Endothelial cell of umbilical vein (primary cell): Measurements from ENCODE around the gene TLCD2. TPM values are rescaled to one million over a fixed set of nuclear protein-coding genes. Genes with fewer than 3 reads are reported as not detected.

ENCODE experiments used
- BruUV-seq: library from RNA; stranded (reverse); fragments of 400-500 nt; replicated peaks from 2 replicates; lab custom pipeline; 2021; lab: Mats Ljungman, UMichigan
- CTCF ChIA-PET: fragments of 300-600, 350-600 bp; sonication (Branson Sonifier 250); formaldehyde crosslinking; loops from one replicate; lab custom pipeline; 2021; ENCODE audit warnings: antibody characterized with exemption, inconsistent platforms; lab: Charles Lee
- POLR2A ChIA-PET: fragments of 300-600, 350-600 bp; sonication (Branson Sonifier 250); formaldehyde crosslinking; loops from one replicate; lab custom pipeline; 2021; ENCODE audit warnings: antibody characterized with exemption, inconsistent platforms; lab: Charles Lee
- DNase-seq: peaks from one replicate; pipeline ENCODE4 v3.0.0-alpha.2; 2011; ENCODE audit warnings: low read depth, low spot score
- FAIRE-seq: peaks from 2 replicates; lab custom pipeline; 2011; peaks lifted over from hg19 to GRCh38; lab: Jason Lieb, UNC
- H2AFZ ChIP-seq: 2 replicates; pipeline ENCODE4 v1.6.0; 2012; ENCODE audit warnings: low read depth, low read length, control low read depth, inconsistent platforms
- H3K27ac ChIP-seq: 2 replicates; pipeline ENCODE4 v1.5.1; 2011; ENCODE audit warnings: low read depth, mild to moderate bottlenecking, control low read depth, low read length, moderate library complexity; ENCODE audit not compliant: insufficient read depth
- H3K27me3 ChIP-seq, 2 experiments: 2 replicates each; pipeline versions ENCODE4 v1.6.0 to v1.6.1; 2011; ENCODE audit warnings: low read length in 2 of 2, mixed read lengths in 1 of 2; ENCODE audit not compliant: control insufficient read depth in 2 of 2, insufficient read depth in 2 of 2
- H3K36me3 ChIP-seq, 2 experiments: 2 replicates in 1 of 2; 3 replicates in 1 of 2; pipeline ENCODE4 v1.5.1; 2011; ENCODE audit warnings: low read length in 2 of 2, mild to moderate bottlenecking in 1 of 2, moderate library complexity in 1 of 2; ENCODE audit not compliant: control insufficient read depth in 2 of 2, insufficient read depth in 2 of 2; ENCODE audit errors: extremely low read depth in 1 of 2
- H3K4me1 ChIP-seq: 3 replicates; pipeline ENCODE4 v1.5.1; 2011; ENCODE audit warnings: mild to moderate bottlenecking, low read length; ENCODE audit not compliant: control insufficient read depth, insufficient read depth; ENCODE audit errors: extremely low read depth
- H3K4me2 ChIP-seq: 2 replicates; pipeline ENCODE4 v1.6.1; 2011; ENCODE audit warnings: low read length, control low read depth, mixed read lengths; ENCODE audit not compliant: insufficient read depth
- H3K4me3 ChIP-seq, 3 experiments: fragments of 200-600 bp in 1 of 3; sonication (generic), shearing (Covaris generic) in 1 of 3; replicated peaks in 1 of 3; 2 replicates each; pipeline ENCODE4 v1.5.1; 2011 to 2016; ENCODE audit warnings: control low read depth in 3 of 3, low read length in 3 of 3, mild to moderate bottlenecking in 2 of 3, inconsistent platforms in 1 of 3, low read depth in 1 of 3, moderate library complexity in 1 of 3; ENCODE audit not compliant: insufficient read depth in 1 of 3
- H3K79me2 ChIP-seq: 2 replicates; pipeline ENCODE4 v1.6.0; 2012; ENCODE audit warnings: low read length, inconsistent platforms; ENCODE audit not compliant: control insufficient read depth, insufficient read depth
- H3K9ac ChIP-seq: replicated peaks from 2 replicates; pipeline ENCODE3; 2011; ENCODE audit warnings: low read length, control low read depth; ENCODE audit not compliant: insufficient read depth; ENCODE audit errors: extremely low read depth
- H3K9me1 ChIP-seq: replicated peaks from 3 replicates; pipeline ENCODE4 v1.6.0; 2011; ENCODE audit warnings: mild to moderate bottlenecking, low read length; ENCODE audit not compliant: control insufficient read depth, insufficient read depth; ENCODE audit errors: extremely low read depth
- H3K9me3 ChIP-seq: replicated peaks from 2 replicates; pipeline ENCODE4 v1.5.1; 2012; ENCODE audit warnings: low read length, inconsistent platforms; ENCODE audit not compliant: control insufficient read depth, insufficient read depth
- H4K20me1 ChIP-seq: replicated peaks from 2 replicates; pipeline ENCODE3; 2011; ENCODE audit warnings: mild to moderate bottlenecking, low read length; ENCODE audit not compliant: control insufficient read depth, insufficient read depth; ENCODE audit errors: extremely low read depth
- CTCF ChIP-seq, 2 donors: IDR thresholded peaks; 1 replicate in 1 of 2; 2 replicates in 1 of 2; pipeline ENCODE4 v1.5.1; 2011; ENCODE audit warnings: low read length in 2 of 2, mild to moderate bottlenecking in 2 of 2, moderate library complexity in 2 of 2, control low read depth in 1 of 2, inconsistent platforms in 1 of 2, low read depth in 1 of 2; ENCODE audit not compliant: insufficient read depth in 1 of 2; ENCODE audit errors: extremely low read depth in 1 of 2
- EZH2 ChIP-seq: IDR thresholded peaks from 2 replicates; pipeline ENCODE4 v1.6.1; 2012; ENCODE audit warnings: borderline replicate concordance, low read depth, mild to moderate bottlenecking, moderate library complexity, low read length, inconsistent platforms; ENCODE audit not compliant: severe bottlenecking
- FOS ChIP-seq: IDR thresholded peaks from 2 replicates; pipeline ENCODE4 v1.6.1; 2011; ENCODE audit warnings: mild to moderate bottlenecking, low read length, moderate library complexity, borderline replicate concordance; ENCODE audit not compliant: insufficient read depth
- GATA2 ChIP-seq: IDR thresholded peaks from 2 replicates; pipeline ENCODE4 v1.7.0; 2011; ENCODE audit warnings: low read depth, mild to moderate bottlenecking, moderate library complexity, mixed read lengths, low read length; ENCODE audit not compliant: insufficient read length, insufficient read depth
- JUN ChIP-seq: IDR thresholded peaks from 2 replicates; pipeline ENCODE4 v1.6.1; 2011; ENCODE audit warnings: borderline replicate concordance, low read depth; ENCODE audit not compliant: insufficient read length, insufficient read depth
- MAX ChIP-seq: IDR thresholded peaks from 2 replicates; pipeline ENCODE4 v1.6.1; 2011; ENCODE audit not compliant: insufficient read depth, insufficient read length
- MYC ChIP-seq: IDR thresholded peaks from one replicate; pipeline ENCODE4 v1.6.1; 2011; ENCODE audit warnings: mild to moderate bottlenecking, low read depth, low read length
- POLR2A ChIP-seq: IDR thresholded peaks from 2 replicates; pipeline ENCODE4 v1.6.1; 2012; ENCODE audit warnings: low read depth, mild to moderate bottlenecking, control low read depth, low read length
- POLR2AphosphoS5 ChIP-seq: IDR thresholded peaks from 2 replicates; pipeline ENCODE4 v1.6.1; 2012; ENCODE audit warnings: low read depth, mild to moderate bottlenecking, control low read depth, low read length, moderate library complexity; ENCODE audit not compliant: insufficient read depth
- dilution Hi-C: fragments of 300-500 bp; cut with MboI; formaldehyde crosslinking; loops from one replicate; pipeline ENCODE4 v1.15.0; 2019; ENCODE audit warnings: low sequenced_read_pairs; ENCODE audit not compliant: extremely low pct_ligation_motif_present
- intact Hi-C: fragments of 100-400 bp; cut with micrococcal nuclease; formaldehyde crosslinking; loops from one replicate; pipeline ENCODE4 v1.10.0; 2022
- polyA plus RNA-seq, 4 experiments: library from polyadenylated mRNA; depleted of rRNA in 3 of 4; stranded (reverse) in 3 of 4; unstranded in 1 of 4; fragments of >200 nt; gene quantifications; 2 replicates each; pipeline versions ENCODE4 v1.2.1 to v1.2.3, GENCODE V29; 2011 to 2012; ENCODE audit warnings: missing spikeins in 1 of 4
- total RNA-seq: library from RNA; stranded (reverse); gene quantifications from 2 replicates; pipeline ENCODE4 v1.2.3, GENCODE V29; 2021

The TLCD2 gene
- total and polyA plus RNA-seq, 2 donors (not counting 3 experiments of a cell fraction or from before 2014, with no cell fraction given) = 0.72 to 2.1 TPM

GRCh38 chr17:1684378-1685189, 25.6 kb downstream of the TLCD2 start, which contains the start of gene PRPF8:
Gene PRPF8, minus strand, starts transcription at chr17:1684867. Its CDS starts 296 bp downstream, at chr17:1684571.
- Histone ChIP-seq H3K27ac (peak within 1 kb of the TSS; percentile 54), H3K9ac (peak within 1 kb of the TSS; percentile 81), H3K27me3 (no peaks in the 10 kb centered on the region), H3K9me3 (no peaks in the 10 kb centered on the region), H3K79me2 (peaks cover 37% of the 10 kb centered on the region), H3K36me3 (peaks cover 23% of the 10 kb centered on the region in 2 experiments), H2AFZ (peak within 1 kb of the TSS; percentile 77), H3K4me3 (peak within 1 kb of the TSS; percentile 71 to 95 (median 77)), H3K4me1 (peaks cover 8% of the 10 kb centered on the region), H3K9me1 (no peaks in the 10 kb centered on the region), H3K4me2 (peak within 1 kb of the TSS; percentile 83), H4K20me1 (peaks cover 5% of the 10 kb centered on the region)
- TF ChIP-seq GATA2 (no peak), POLR2A (peak; percentile 88), POLR2AphosphoS5 (peak; percentile 83)
- ChIA-PET CTCF (interaction anchor here (0.8 to 1.5 kb wide), 8 partner anchors 15 to 99 kb away, joined by 3 to 7 read pairs (median 4); partner anchors contain the start of gene SCARF1), POLR2A (interaction anchor here (0.6 to 1.0 kb wide), 2 partner anchors 13 to 31 kb away, joined by 7 to 11 read pairs; no protein-coding TSS in a partner anchor)
- peak; percentile 98 for FAIRE-seq
- peak; percentile 99 for DNase-seq
- BruUV-seq = TSS peak; percentile 56
- intact Hi-C loops = loop anchor here (1.0 to 2.0 kb wide), 3 partner anchors 26 to 36 kb away; partner anchors contain the start of genes RILP and TLCD2
- dilution Hi-C loops = no loop called here

GRCh38 chr17:1683459-1683858, 26.7 kb downstream of the TLCD2 start:
- Histone ChIP-seq H3K4me1 (peaks cover 8% of the 10 kb centered on the region), H3K9ac (peak overlapping the region; percentile 81), H3K79me2 (peaks cover 39% of the 10 kb centered on the region), H3K27ac (no peak overlapping the region), H3K4me2 (peak overlapping the region; percentile 78), H3K9me3 (no peaks in the 10 kb centered on the region), H2AFZ (no peak overlapping the region), H3K27me3 (no peaks in the 10 kb centered on the region), H3K36me3 (peaks cover 33 to 34% of the 10 kb centered on the region in 2 experiments), H3K4me3 (peak overlapping the region; percentile 71 to 95 (median 77)), H4K20me1 (peaks cover 5% of the 10 kb centered on the region), H3K9me1 (no peaks in the 10 kb centered on the region)
- FAIRE-seq = no peak
- ChIA-PET CTCF (interaction anchor here (1.3 to 1.5 kb wide), 4 partner anchors 34 to 101 kb away, joined by 3 to 6 read pairs (median 4); no protein-coding TSS in a partner anchor), POLR2A (interaction anchor here (1.0 kb wide), 1 partner anchor 32 kb away, joined by 11 read pairs; no protein-coding TSS in a partner anchor)
- intact Hi-C loops (no loop called here), dilution Hi-C loops (no loop called here)
- no TSS peak for BruUV-seq
- no peak for TF ChIP-seq GATA2
- no peak for TF ChIP-seq POLR2A
- no peak for TF ChIP-seq MYC
- TF ChIP-seq POLR2AphosphoS5 = no peak
- no peak for TF ChIP-seq JUN
- no peak for TF ChIP-seq FOS
- no peak for TF ChIP-seq MAX
- TF ChIP-seq EZH2 = no peak
- no peak for TF ChIP-seq CTCF (IDR thresholded peaks at IDR 0.05; ENCODE audit: extremely low read depth in 1 of 2, insufficient read depth in 1 of 2, low read depth in 1 of 2, low read length in 2 of 2)
- no peak for DNase-seq
